Measurements from ENCODE around the gene BTN3A1. TPM values are rescaled to one million over a fixed set of nuclear protein-coding genes. Genes with fewer than 3 reads are reported as not detected.

The BTN3A1 gene
- total RNA-seq, 1 experiment from 2014 or later, result 5.4 TPM

DNA sequence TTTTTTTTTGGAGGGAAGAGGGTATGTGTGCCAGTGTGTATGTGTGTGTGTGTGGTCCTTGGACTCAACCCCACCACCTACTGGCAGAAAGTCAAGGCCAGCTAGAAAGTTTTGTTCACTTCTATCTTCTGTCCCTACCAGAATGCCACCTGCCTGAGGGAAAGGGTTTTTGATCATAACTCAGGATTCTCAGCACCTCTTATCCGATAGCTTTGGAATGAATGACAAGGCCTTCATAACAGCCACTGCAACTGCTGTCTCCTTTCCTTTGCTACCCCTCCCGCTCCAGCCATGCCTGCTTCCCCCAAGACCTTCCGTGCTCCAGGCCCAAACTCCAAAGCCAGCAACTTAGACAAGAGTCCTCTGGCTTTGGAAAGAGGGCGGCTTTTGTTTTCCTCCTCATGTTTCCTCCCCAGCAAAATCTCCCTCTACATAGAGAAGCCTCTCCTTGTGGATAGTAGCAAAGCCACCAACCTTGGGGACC lies 18.7 kb downstream of the BTN3A1 start:
- Histone ChIP-seq H4K20me1 (ENCODE audit: low read length) (no peaks in the 10 kb centered on the region), H3K36me3 (ENCODE audit: low read depth, low read length) (no peaks in the 10 kb centered on the region), H3K9ac (ENCODE audit: low read length) (peak overlapping the region; percentile 79; the same call in 1 of the 2 replicates), H3K27ac (ENCODE audit: low read length) (no peak overlapping the region), H3K79me2 (ENCODE audit: low read length) (peaks cover 5% of the 10 kb centered on the region; the same call in 1 of the 2 replicates), H3K4me1 (ENCODE audit: insufficient read depth, low read length) (peaks cover 8% of the 10 kb centered on the region; the same call in 1 of the 2 replicates), H3K9me2 (replicated peaks; ENCODE audit: low read length) (no peaks in the 10 kb centered on the region), H3K4me3 (ENCODE audit: low read length) (peak overlapping the region; percentile 86), H3K27me3 (ENCODE audit: low read length) (no peaks in the 10 kb centered on the region), H3F3A (ENCODE audit: low read length, unreplicated experiment) (no peaks in the 10 kb centered on the region), H3K4me2 (ENCODE audit: low read length) (peak overlapping the region; percentile 84), H2AFZ (ENCODE audit: low read length) (peak overlapping the region; percentile 98), H3K9me3 (ENCODE audit: low read length) (no peaks in the 10 kb centered on the region)
- no peak for TF ChIP-seq EZH2phosphoT487 (IDR thresholded peaks at IDR 0.05; ENCODE audit: borderline replicate concordance, low read length)
- TF ChIP-seq, protein P1, sequence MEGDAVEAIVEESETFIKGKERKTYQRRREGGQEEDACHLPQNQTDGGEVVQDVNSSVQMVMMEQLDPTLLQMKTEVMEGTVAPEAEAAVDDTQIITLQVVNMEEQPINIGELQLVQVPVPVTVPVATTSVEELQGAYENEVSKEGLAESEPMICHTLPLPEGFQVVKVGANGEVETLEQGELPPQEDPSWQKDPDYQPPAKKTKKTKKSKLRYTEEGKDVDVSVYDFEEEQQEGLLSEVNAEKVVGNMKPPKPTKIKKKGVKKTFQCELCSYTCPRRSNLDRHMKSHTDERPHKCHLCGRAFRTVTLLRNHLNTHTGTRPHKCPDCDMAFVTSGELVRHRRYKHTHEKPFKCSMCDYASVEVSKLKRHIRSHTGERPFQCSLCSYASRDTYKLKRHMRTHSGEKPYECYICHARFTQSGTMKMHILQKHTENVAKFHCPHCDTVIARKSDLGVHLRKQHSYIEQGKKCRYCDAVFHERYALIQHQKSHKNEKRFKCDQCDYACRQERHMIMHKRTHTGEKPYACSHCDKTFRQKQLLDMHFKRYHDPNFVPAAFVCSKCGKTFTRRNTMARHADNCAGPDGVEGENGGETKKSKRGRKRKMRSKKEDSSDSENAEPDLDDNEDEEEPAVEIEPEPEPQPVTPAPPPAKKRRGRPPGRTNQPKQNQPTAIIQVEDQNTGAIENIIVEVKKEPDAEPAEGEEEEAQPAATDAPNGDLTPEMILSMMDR (conservative IDR thresholded peaks at IDR 0.05; ENCODE audit: low read depth, low read length), result peak; percentile 63
- TF ChIP-seq EZH2 (IDR thresholded peaks at IDR 0.05; ENCODE audit: low read length, unreplicated experiment), result no peak
- no TSS peak for BruUV-seq (replicated peaks)
- ChIA-PET CTCF (interaction anchor here (0.6 kb wide), 1 partner anchor 84 kb away, joined by 5 read pairs; no protein-coding TSS in a partner anchor), POLR2A (ENCODE audit: unreplicated experiment) (no interaction called here)
- ATAC-seq (peak; percentile 21), DNase-seq (peak; percentile 43)
- intact Hi-C loops (cut with micrococcal nuclease), result no loop called here

GRCh38 chr6:26421259-26422144 lies 19.4 kb downstream of the BTN3A1 start:
- H3K79me2 ChIP-seq (ENCODE audit: low read length), result peaks cover 5% of the 10 kb centered on the region; the same call in 1 of the 2 replicates
- H3K27me3 ChIP-seq (ENCODE audit: low read length), result no peaks in the 10 kb centered on the region
- ATAC-seq (peak; percentile 99), DNase-seq (peak; percentile 93)
- H3K27ac ChIP-seq (ENCODE audit: low read length), result peak overlapping the region; percentile 12; the same call in 1 of the 2 replicates
- no peaks in the 10 kb centered on the region for H3K36me3 ChIP-seq (ENCODE audit: low read depth, low read length)
- intact Hi-C loops (cut with micrococcal nuclease), result no loop called here
- H3F3A ChIP-seq (ENCODE audit: low read length, unreplicated experiment), result no peaks in the 10 kb centered on the region
- ChIA-PET CTCF (no interaction called here), POLR2A (ENCODE audit: unreplicated experiment) (interaction anchor here (0.5 kb wide), 1 partner anchor 147 kb away, joined by 6 read pairs; no protein-coding TSS in a partner anchor)
- H3K9me2 ChIP-seq (replicated peaks; ENCODE audit: low read length), result no peaks in the 10 kb centered on the region
- no peaks in the 10 kb centered on the region for H4K20me1 ChIP-seq (ENCODE audit: low read length)
- peak overlapping the region; percentile 84 for H3K4me2 ChIP-seq (ENCODE audit: low read length)
- H3K4me3 ChIP-seq (ENCODE audit: low read length), result peak overlapping the region; percentile 86
- no peaks in the 10 kb centered on the region for H3K9me3 ChIP-seq (ENCODE audit: low read length)
- peaks cover 8% of the 10 kb centered on the region; the same call in 1 of the 2 replicates for H3K4me1 ChIP-seq (ENCODE audit: insufficient read depth, low read length)
- peak overlapping the region; percentile 79 for H3K9ac ChIP-seq (ENCODE audit: low read length)
- TF ChIP-seq EZH2phosphoT487 (IDR thresholded peaks at IDR 0.05; ENCODE audit: borderline replicate concordance, low read length) (no peak), EZH2 (IDR thresholded peaks at IDR 0.05; ENCODE audit: low read length, unreplicated experiment) (no peak)
- TF ChIP-seq, protein P1 (conservative IDR thresholded peaks at IDR 0.05; ENCODE audit: low read depth, low read length), result no peak
- TSS peak; percentile 86 for BruUV-seq (replicated peaks)
- peak overlapping the region; percentile 98 for H2AFZ ChIP-seq (ENCODE audit: low read length)
